A549 (cell line): Measurements from ENCODE around the gene ABHD6.

Experiments used
- BHLHE40 ChIP-seq: IDR thresholded peaks from 2 replicates; pipeline ENCODE4 v1.6.1; 2012; ENCODE audit warnings: low read depth, low read length, inconsistent platforms
- CTCF ChIP-seq: fragments of >200 bp; sonication (Bioruptor Twin); formaldehyde crosslinking; IDR thresholded peaks from 3 replicates; pipeline ENCODE4 v1.5.1; 2016
- POLR2A ChIP-seq: IDR thresholded peaks from 2 replicates; pipeline ENCODE4 v1.6.1; 2012; ENCODE audit warnings: mild to moderate bottlenecking, low read length
- SMC3 ChIP-seq: fragments of >200 bp; sonication (Bioruptor Twin); formaldehyde crosslinking; IDR thresholded peaks from 3 replicates; pipeline ENCODE4 v1.6.1; 2018; ENCODE audit warnings: inconsistent platforms
- ZSCAN20 ChIP-seq: fragments of 250-450 bp; sonication (Bioruptor Pico); IDR thresholded peaks from 2 replicates; pipeline ENCODE4 v1.8.0; 2022; ENCODE audit warnings: mild to moderate bottlenecking, moderate library complexity

- no peak for TF ChIP-seq CTCF
- TF ChIP-seq POLR2A, result no peak
- TF ChIP-seq ZSCAN20 (CRISPR knock-in tag), result no peak
- no peak for TF ChIP-seq BHLHE40
- no peak for TF ChIP-seq SMC3
Measured at GRCh38 chr3:58246148-58247047, 8.8 kb downstream of the ABHD6 start.
